Stomach (tissue), 9 donors: ENCODE measurements around the gene HMGN3. TPM values are rescaled to one million over a fixed set of nuclear protein-coding genes. Genes with fewer than 3 reads are reported as not detected.

ENCODE experiments used
- DNase-seq, 2 donors: peaks; one replicate each; pipeline versions ENCODE4 v3.0.0 to v3.0.0-alpha.2; 2013 to 2019
- H3K27ac ChIP-seq, 5 donors: fragments of 200-600 bp in 4 of 5; sonication (generic) in 4 of 5; one replicate each; pipeline ENCODE4 v1.5.1; 2013 to 2019; ENCODE audit warnings: mild to moderate bottlenecking in 1 of 5, moderate library complexity in 1 of 5
- H3K27me3 ChIP-seq, 3 donors: fragments of 200-600 bp; sonication (generic); one replicate each; pipeline ENCODE4 v1.5.1; 2017 to 2019; ENCODE audit warnings: mixed run types in 1 of 3
- H3K36me3 ChIP-seq, 4 donors: fragments of 200-600 bp; sonication (generic); 1 replicate in 3 of 4; 2 replicates in 1 of 4; pipeline ENCODE4 v1.5.1; 2016 to 2019
- H3K4me1 ChIP-seq, 4 donors: fragments of 200-600 bp; sonication (generic); one replicate each; pipeline ENCODE4 v1.5.1; 2016 to 2019
- H3K4me3 ChIP-seq, 4 donors: fragments of 200-600 bp; sonication (generic) in 3 of 4; one replicate each; pipeline ENCODE4 v1.5.1; 2016 to 2019; ENCODE audit warnings: mild to moderate bottlenecking in 1 of 4
- H3K9me3 ChIP-seq, 4 donors: fragments of 200-600 bp; sonication (generic); one replicate each; pipeline ENCODE4 v1.5.1; 2016 to 2019
- EP300 ChIP-seq: sonication (generic); formaldehyde crosslinking; IDR thresholded peaks from one replicate; pipeline ENCODE4 v1.6.1; 2017; ENCODE audit warnings: antibody characterized with exemption
- POLR2A ChIP-seq, 4 donors: fragments of 450-650 bp; IDR thresholded peaks; one replicate each; pipeline ENCODE4 v1.6.1; 2016; ENCODE audit warnings: antibody characterized with exemption in 4 of 4, control low read depth in 2 of 4, mild to moderate bottlenecking in 1 of 4, moderate library complexity in 1 of 4
- POLR2AphosphoS5 ChIP-seq, 3 donors: sonication (generic); formaldehyde crosslinking; IDR thresholded peaks; one replicate each; pipeline ENCODE4 v1.6.1; 2016; ENCODE audit warnings: antibody characterized with exemption in 3 of 3
- WGBS, 5 donors: extraction: QIAGEN DNeasy Blood & Tissue Kit in 3 of 5; methylation state at CpG; one replicate each; pipeline versions ENCODE4 v1.1.5 to v1.1.7; 2013 to 2018; 5-methylcytosine and 5-hydroxymethylcytosine counted together
- intact Hi-C: fragments of 100-400 bp; cut with DNase I; formaldehyde crosslinking; loops from one replicate; pipeline ENCODE4 v1.15.1; 2023; ENCODE audit warnings: low total_unique reads
- polyA plus RNA-seq, 3 donors: library from polyadenylated mRNA; stranded (reverse); fragments of 200-250 nt; gene quantifications; one replicate each; pipeline ENCODE4 v1.2.3, GENCODE V29; 2013
- total RNA-seq, 5 donors: library from RNA; depleted of rRNA; stranded (reverse); fragments of >200 nt; gene quantifications; one replicate each; pipeline versions ENCODE4 v1.1.0 to v1.2.3, GENCODE V29; 2014 to 2016
- TF ChIP-seq, protein P1 (sequence below), 7 experiments: fragments of 450-650 bp in 4 of 7; fragments of 200-600 bp in 3 of 7; sonication (generic) in 3 of 7; IDR thresholded peaks; one replicate each; pipeline ENCODE4 v1.5.1; 2016 to 2019; ENCODE audit warnings: antibody characterized with exemption in 7 of 7, control low read depth in 2 of 7, mild to moderate bottlenecking in 1 of 7
- donor health status: healthy with polysubstance abuse.
- donor health status: Bipolar disorder and iron deficiency.
- donor health status: healthy.

HMGN3 gene
- total and polyA plus RNA-seq, 8 donors = 34.8 to 150 (median 101) TPM

DNA sequence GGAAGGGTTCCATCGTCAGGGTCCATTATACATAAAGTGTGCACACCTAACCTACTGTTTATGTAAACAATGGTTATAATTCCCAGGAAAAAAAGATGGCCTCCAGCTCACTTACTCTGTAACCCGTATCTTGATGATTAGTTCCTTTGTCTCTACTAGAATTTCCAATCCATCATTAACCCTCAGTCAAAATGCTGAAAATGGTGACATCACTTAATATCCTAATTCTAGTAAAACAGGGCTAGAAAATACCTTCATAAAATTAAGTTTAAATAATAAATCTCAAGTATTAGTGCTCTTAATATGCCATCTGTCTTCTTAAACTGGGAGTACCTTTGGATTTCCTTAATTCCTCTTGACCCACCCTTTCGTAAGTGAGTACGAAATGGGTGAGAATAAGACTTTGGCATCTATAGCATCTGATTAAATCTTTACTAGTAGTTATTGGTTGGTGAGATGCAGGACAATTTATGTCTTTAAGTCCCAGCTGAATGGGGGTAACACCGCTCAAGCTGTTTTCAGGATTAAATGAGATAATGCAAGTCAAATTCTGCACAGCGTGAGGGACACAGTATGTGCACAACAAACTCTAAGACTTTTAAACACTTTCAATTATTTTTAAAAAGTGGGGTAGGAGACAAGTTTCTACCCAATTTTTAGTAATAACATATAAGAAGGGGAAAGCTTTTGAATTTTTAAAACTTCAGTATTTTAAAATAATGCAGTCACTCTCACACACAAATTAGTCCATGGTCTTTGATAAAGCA lies 1.6 kb downstream of the HMGN3 start:
- intact Hi-C loops = no loop called here
- H3K27me3 ChIP-seq = no peaks in the 10 kb centered on the region
- H3K4me3 ChIP-seq = peak overlapping the region; percentile 72 to 81 (median 76)
- peaks cover 6 to 38% (median 17%) of the 10 kb centered on the region in 4 donors for H3K4me1 ChIP-seq
- H3K9me3 ChIP-seq = no peaks in the 10 kb centered on the region
- peak overlapping the region; percentile 83 to 95 (median 92) for H3K27ac ChIP-seq
- H3K36me3 ChIP-seq = no peaks in the 10 kb centered on the region
- TF ChIP-seq POLR2AphosphoS5 (IDR thresholded peaks at IDR 0.05) (no peak), POLR2A (IDR thresholded peaks at IDR 0.05) (no peak), EP300 (no peak)
- TF ChIP-seq, protein P1, sequence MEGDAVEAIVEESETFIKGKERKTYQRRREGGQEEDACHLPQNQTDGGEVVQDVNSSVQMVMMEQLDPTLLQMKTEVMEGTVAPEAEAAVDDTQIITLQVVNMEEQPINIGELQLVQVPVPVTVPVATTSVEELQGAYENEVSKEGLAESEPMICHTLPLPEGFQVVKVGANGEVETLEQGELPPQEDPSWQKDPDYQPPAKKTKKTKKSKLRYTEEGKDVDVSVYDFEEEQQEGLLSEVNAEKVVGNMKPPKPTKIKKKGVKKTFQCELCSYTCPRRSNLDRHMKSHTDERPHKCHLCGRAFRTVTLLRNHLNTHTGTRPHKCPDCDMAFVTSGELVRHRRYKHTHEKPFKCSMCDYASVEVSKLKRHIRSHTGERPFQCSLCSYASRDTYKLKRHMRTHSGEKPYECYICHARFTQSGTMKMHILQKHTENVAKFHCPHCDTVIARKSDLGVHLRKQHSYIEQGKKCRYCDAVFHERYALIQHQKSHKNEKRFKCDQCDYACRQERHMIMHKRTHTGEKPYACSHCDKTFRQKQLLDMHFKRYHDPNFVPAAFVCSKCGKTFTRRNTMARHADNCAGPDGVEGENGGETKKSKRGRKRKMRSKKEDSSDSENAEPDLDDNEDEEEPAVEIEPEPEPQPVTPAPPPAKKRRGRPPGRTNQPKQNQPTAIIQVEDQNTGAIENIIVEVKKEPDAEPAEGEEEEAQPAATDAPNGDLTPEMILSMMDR (IDR thresholded peaks at IDR 0.05) = no peak
- WGBS, 5 donors = 81 to 85% (median 82%) methylated on average over 6 of the region's 6 CpGs
- no peak for DNase-seq

DNA sequence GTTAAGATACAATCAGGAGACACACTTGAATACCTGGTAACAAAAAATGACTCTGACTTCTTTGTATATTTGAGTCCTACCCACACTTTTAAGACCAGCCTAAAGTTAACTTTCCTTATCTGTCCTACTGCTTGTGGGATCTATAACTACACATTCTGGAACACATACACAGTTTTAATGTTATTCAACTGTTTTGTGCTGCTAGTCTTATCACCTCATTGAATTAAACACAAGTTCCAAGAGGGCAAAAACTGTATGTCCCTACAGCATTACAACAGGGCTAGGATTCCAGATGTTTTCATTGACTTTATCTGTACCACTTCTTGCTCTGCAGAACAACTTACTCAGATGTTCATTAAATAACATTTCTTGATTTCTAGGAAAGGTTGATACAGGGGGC lies 2.8 kb downstream of the HMGN3 start:
- DNase-seq = no peak
- TF ChIP-seq, protein P1 (IDR thresholded peaks at IDR 0.05) = no peak
- TF ChIP-seq POLR2AphosphoS5 (IDR thresholded peaks at IDR 0.05) = no peak
- TF ChIP-seq EP300 = no peak
- TF ChIP-seq POLR2A (IDR thresholded peaks at IDR 0.05) = no peak
- intact Hi-C loops = no loop called here
- peak overlapping the region in 2 of 5 donors; percentile 2 to 16 for H3K27ac ChIP-seq
- H3K4me3 ChIP-seq = no peak overlapping the region
- H3K27me3 ChIP-seq = no peaks in the 10 kb centered on the region
- no peaks in the 10 kb centered on the region for H3K9me3 ChIP-seq
- peaks cover 6 to 41% (median 22%) of the 10 kb centered on the region in 4 donors for H3K4me1 ChIP-seq
- H3K36me3 ChIP-seq = no peaks in the 10 kb centered on the region

DNA sequence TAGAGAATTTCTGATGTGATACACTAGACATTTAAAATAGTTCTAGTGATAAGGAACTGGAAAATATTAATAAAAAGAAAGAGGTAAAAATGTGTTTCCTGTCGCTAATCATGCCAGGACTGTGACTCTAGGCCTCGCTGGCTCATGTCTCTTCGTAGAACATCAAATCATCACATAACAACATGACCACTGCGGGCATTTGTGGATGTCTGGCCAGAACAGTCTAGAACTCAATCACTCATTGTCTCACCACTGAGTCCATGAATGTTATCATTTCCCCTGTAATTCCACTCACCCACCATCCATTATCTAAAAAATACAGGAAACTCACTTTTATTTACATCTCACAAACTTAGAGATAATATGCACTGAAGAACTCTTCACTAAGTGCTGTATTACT lies 3.4 kb downstream of the HMGN3 start:
- H3K4me1 ChIP-seq = peaks cover 6 to 47% (median 28%) of the 10 kb centered on the region in 4 donors
- no peak for TF ChIP-seq POLR2AphosphoS5 (IDR thresholded peaks at IDR 0.05)
- no peak for TF ChIP-seq POLR2A (IDR thresholded peaks at IDR 0.05)
- no peaks in the 10 kb centered on the region for H3K9me3 ChIP-seq
- WGBS, 5 donors = 71 to 85% (median 74%) methylated on average over 4 of the region's 4 CpGs
- no peak overlapping the region for H3K4me3 ChIP-seq
- no peak overlapping the region for H3K27ac ChIP-seq
- DNase-seq = no peak
- intact Hi-C loops = no loop called here
- H3K36me3 ChIP-seq = no peaks in the 10 kb centered on the region
- no peaks in the 10 kb centered on the region for H3K27me3 ChIP-seq

DNA sequence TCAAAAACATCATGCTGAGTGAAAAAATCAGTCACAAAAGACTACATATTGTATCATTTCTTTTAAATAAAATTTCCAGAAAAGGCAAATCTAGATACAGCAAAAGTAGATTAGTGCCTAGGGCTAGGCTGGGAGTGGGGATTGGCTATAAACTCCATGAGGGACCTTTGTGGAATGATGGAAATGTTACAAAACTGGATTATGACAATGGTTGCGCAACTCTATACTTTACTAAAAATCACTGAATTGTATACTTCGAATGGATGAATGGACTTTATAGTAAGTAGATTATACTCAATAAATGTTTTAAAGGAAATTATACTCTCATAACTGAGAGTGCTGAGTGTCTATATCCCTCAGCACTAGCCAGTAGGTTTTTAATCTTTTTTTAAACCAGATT lies 4.3 kb downstream of the HMGN3 start:
- Histone ChIP-seq H3K4me1 (peaks cover 6 to 56% (median 33%) of the 10 kb centered on the region in 4 donors), H3K4me3 (no peak overlapping the region), H3K9me3 (no peaks in the 10 kb centered on the region), H3K27ac (no peak overlapping the region), H3K36me3 (no peaks in the 10 kb centered on the region), H3K27me3 (no peaks in the 10 kb centered on the region)
- no peak for DNase-seq
- TF ChIP-seq POLR2A (IDR thresholded peaks at IDR 0.05) (no peak), POLR2AphosphoS5 (IDR thresholded peaks at IDR 0.05) (no peak), EP300 (no peak)
- TF ChIP-seq, protein P1 (IDR thresholded peaks at IDR 0.05) = no peak
- 80 to 88% (median 86%) methylated on average over 2 of the region's 2 CpGs for WGBS, 5 donors
- intact Hi-C loops = no loop called here

DNA sequence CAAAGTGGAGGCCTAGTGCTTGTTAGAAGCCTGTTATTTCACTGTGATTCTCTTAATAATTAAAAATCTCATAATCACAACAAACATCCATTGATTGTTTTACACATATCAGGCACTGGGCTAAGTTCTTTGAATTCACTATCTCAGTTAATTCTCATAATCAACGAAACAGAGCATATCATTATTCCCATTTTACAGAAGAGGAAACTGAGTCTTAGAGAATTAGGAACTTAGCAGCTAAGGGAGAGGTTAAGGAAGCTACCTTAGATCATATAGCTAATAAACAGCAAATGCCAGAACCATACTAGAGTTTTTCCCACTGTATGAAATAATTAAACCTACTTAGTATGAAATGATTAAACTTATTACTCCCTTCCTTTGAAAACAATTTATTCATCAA lies 7.0 kb downstream of the HMGN3 start:
- Histone ChIP-seq H3K27ac (no peak overlapping the region), H3K4me1 (peaks cover 0 to 57% (median 35%) of the 10 kb centered on the region in 4 donors), H3K36me3 (no peaks in the 10 kb centered on the region), H3K27me3 (no peaks in the 10 kb centered on the region), H3K9me3 (no peaks in the 10 kb centered on the region), H3K4me3 (no peak overlapping the region)
- TF ChIP-seq POLR2AphosphoS5 (IDR thresholded peaks at IDR 0.05) = no peak
- TF ChIP-seq, protein P1 (IDR thresholded peaks at IDR 0.05) = no peak
- no peak for TF ChIP-seq EP300
- TF ChIP-seq POLR2A (IDR thresholded peaks at IDR 0.05) = no peak
- WGBS, 5 donors = 64 to 88% (median 78%) methylated on average over 1 of the region's 1 CpG
- intact Hi-C loops = no loop called here
- DNase-seq = no peak
